AG08395 (cell line): ENCODE results near the gene RDH13.

ENCODE experiments used
- DNase-seq: peaks from one replicate; pipeline ENCODE4 v3.0.0; 2012; ENCODE audit warnings: mixed read lengths, low spot score

RDH13 gene

DNA sequence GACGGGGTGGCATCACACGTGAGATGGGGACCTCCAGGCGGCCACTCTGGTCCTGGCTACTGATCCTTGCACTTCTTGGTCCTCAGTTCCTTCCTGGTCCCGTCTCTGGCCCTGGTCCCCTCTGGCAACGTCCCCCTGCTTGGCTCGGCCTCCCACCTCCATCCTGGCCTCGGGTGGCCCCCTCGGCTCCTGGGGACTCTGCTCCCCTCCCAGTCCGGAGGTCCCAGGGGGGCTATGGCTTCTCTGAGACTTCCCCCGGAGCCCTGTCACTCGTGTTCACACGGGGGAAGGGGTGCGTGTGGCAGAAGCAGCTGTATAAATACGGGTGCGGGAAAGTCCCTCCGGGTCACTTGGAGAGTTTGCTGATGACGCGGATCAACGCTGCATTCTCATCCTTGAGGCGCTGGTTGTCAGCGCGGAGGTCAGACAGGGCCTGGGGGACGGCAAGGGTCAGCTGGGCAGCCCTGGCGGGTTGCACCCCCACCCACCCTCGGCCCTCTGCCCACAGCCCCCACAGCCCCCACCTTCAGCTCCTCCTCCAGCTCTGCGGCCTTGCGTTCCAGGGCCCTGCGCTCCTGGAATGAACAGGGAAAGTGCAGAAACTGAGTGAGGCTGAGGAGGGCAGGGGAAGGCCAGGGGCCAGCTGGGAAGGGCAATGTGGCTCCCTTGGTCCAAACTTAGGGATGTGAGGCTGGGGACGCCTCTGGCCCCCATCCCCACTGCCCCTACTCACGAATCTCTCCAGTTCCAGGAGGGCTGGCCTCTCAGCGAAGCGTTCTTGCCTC lies 28.4 kb upstream of the RDH13 start:
- no peak for DNase-seq

DNA sequence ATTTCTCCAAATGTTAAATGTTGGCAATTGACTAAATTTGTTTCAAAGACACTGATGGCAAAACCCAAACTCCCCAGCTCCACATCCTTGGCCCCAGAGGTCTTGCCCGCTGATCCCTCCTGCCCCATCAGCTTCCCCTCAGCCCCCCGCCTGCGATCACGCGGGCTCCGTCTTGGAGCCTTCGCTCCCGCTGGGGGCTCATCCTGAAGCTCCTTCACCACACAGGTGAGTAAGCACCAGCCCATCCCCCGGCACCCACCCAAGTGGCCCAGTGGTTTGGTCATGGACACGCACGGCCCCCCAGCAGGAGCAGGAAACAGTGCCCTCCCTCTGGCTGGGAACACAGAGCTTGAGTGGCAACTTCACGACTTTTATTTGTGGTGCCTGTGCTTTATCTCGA lies 27.6 kb upstream of the RDH13 start:
- DNase-seq: no peak

DNA sequence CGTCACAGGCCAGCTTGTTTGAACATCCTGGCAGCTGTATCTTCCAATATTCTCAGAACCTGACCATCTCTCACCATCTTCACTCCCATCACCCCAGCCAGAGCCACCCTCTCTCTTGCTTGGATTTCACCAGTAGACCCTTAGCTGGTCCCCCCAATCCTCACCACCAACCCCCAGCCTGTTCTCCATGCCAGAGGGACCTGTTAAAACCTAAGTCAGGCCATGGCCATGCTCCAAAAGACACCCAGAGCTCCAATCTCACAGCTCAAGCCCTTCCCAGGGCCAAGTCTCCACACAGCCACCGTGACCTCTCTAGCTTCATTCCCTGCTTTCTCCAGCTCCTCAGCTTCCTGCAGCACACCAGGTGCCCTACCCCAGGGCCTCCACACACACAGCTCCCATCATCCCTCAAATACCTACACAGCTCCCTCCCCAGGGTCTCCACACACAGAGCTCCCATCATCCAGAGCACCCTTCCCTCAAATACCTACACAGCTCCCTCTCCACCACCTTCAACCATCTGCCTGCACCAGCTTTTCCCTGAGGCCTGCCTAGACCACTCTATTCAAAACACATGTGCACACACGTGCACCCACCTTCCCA lies 26.5 kb upstream of the RDH13 start:
- no peak for DNase-seq

DNA sequence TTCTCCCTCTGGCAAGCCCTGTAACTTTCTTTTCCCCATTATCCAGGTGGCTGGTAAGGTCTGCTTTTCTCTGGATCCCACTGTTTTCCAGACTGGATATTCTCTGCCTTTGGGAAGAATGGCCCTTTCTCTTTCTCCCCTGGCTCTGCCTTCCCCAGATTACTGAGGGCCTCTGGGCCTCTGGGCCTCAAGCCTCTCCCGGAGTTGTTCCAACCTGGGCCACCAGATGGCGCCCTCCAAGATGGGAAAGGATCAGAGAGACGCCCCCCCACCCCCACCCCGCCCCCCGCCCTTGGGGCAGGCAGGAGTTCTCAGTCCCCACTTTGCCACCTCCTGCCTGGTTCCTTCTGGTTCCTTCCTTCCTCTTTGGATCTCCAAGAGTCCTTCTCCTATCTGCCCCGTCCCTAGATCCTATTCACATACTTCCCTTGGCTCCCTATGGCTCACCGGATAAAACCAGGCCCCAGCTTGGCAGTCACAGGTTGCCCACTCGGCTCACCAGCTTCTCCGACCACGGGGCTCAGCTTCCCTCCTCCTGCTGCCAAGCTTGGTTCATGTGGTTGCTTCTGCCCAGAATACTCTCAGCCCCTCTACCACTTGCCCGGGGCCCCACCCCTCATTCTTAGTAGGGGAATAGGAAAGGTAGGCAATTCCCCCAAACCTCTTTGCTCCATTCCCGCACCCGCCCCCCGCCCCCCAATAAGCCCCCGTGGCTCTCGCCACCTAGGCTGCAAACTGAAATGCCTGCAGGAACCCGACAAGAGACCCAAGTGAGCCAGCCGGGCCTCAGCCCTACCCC lies 25.8 kb upstream of the RDH13 start:
- DNase-seq: peak; percentile 79

DNA sequence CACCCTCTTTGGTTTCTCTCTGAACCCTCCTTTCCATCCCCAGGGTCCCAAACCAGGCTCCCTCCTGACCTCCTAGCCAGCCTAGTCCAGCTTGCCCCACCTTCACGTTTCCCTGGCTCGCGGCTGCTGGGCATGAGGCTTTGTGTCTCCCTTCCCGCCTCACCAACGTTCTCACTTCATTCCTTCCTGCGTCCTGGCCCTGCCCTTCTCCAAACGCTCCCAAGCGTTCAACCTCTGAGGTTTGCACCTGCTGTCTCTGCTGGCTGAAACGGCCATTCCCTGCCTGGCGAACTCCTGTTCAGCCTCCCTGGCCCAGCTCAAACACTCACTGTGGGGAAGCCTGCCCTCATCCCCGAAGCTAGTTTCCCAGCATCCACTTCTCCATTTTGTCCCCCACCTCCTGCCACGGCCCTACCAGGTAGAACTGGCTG lies 25.1 kb upstream of the RDH13 start:
- DNase-seq: no peak

DNA sequence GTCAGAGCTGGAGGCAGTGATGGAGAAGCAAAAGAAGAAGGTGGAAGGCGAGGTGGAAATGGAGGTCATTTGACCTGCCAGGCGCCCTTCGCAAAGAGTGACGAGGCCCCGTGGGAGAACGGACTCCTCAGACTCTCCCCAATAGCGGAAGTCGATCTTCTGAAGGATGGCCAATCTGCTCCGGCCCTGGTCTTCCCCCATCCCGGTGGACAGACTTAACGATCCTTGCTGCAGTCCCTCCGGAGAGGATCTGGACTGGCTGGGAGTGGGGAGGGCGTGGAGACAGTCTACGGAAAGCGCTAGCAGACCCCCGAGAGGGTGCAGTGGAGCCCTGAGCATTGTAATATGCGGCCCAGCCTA lies 24.6 kb upstream of the RDH13 start:
- peak; percentile 52 for DNase-seq

DNA sequence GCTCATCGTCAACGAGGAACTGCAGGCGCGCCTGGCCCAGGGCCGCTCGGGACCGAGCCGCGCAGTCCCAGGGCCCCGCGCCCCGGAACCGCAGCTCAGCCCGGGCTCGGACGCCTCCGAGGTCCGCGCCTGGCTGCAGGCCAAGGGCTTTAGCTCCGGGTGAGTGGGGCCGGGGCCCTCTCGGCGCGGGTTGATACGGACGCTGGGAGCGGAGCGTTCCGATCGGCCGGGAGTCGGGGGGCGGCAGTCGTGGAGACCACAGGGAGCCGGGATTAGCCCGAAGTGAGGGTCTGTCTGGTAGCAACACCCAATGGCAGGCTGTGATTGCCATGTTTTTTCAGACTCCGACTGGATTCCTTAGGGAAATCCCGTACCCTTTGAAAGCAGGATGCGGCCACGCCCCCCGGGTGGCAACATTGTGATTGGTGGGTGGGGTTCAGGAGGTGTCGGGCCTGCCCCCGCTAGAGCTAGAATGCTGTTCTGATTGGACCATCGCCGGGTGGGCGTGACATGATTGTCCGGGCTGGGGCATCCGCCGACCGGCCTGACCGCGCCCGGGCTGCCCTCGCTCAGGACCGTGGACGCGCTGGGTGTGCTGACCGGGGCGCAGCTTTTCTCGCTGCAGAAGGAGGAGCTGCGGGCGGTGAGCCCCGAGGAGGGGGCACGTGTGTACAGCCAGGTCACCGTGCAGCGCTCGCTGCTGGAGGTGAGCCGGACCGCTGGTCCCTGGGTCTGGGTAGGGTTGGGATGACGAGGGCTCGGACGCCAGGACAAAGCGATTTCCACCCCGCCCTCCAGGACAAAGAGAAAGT lies 24.0 kb upstream of the RDH13 start:
- peak; percentile 99 for DNase-seq

DNA sequence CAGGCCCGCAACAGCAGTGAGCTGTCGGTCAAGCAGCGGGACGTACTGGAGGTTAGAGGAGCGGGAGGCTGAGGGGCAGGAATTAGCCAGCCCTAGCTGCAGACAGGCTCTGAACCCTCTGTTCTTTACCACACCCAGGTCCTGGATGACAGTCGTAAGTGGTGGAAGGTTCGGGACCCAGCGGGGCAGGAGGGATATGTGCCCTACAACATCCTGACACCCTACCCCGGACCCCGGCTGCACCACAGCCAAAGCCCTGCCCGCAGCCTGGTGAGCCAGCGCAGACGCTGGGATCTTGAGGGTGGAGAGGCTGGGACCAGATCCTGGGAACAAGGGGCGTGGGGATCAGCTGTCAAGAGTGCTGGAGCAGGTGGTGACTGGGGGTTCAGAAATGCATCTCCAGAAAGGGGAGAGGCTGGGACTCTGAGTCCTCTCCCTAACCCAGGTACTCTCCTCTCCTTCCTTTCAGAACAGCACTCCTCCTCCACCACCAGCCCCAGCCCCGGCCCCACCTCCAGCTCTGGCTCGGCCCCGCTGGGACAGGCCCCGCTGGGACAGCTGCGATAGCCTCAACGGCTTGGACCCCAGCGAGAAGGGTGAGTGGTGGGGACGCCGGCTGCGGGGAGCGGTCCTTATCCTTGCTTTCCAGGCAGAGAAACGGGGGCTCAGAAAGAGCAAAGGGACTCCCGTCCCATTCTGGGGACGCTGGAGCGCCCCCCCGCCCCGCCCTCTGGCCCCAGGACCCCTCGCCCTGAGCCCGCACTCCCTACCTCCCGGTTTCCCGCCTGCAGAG lies 23.2 kb upstream of the RDH13 start:
- no peak for DNase-seq

DNA sequence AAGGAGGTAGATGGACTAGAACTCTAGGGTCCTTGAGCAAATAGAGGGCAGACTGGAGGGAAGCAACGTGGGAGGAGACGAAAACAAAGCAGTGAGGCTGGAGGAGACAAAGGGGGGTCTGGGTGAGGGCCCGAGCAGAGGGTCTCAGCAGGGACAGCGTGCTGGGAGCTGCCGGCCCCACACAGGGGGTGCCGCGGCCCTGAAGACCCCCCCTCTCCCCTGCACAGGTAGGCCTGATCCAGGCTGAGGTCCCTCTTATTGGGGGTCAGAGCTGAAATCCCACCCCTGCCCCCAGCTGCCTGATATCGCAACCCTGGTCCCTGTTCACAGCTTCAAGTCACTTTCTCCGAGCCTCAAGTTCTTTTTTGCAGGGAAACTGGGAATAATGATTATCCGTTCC lies 21.5 kb upstream of the RDH13 start:
- DNase-seq: no peak

DNA sequence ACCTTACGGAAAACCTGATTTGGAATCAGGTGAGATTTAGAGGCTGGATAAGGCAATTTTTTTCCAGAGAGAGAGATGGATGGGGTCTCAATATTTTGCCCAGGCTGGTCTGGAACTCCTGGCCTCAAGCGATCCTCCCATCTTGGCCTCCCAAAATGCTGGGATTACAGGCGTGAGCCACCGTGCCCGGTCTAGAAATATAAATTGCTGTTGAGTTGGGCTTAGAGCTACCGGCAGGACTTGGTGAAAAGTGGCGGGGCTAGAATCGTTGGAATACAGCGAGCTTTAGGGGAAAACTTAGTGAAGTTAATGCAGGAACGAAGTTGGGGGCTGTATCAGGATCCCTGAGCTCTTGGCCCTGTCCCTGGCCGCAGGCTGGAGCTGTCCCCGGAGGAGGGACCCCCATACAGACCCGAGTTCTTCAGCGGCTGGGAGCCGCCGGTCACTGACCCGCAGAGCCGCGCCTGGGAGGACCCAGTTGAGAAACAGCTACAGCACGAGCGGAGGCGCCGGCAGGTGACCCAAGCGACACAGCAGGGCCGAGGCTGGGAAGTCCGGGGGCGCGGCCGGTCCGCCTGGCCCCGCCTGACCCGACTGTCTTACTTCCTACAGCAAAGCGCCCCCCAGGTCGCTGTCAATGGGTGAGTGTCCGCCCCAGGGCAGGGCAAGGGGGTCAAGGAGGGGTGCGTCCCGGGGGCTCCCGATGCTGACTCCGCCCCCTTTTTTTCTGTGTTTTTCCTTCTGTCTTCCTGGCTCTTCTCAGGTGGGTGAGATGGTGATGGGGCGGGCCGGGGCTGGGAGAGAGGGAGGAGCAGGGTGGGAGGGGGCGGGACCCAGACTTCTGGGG lies 20.3 kb upstream of the RDH13 start:
- DNase-seq: no peak

DNA sequence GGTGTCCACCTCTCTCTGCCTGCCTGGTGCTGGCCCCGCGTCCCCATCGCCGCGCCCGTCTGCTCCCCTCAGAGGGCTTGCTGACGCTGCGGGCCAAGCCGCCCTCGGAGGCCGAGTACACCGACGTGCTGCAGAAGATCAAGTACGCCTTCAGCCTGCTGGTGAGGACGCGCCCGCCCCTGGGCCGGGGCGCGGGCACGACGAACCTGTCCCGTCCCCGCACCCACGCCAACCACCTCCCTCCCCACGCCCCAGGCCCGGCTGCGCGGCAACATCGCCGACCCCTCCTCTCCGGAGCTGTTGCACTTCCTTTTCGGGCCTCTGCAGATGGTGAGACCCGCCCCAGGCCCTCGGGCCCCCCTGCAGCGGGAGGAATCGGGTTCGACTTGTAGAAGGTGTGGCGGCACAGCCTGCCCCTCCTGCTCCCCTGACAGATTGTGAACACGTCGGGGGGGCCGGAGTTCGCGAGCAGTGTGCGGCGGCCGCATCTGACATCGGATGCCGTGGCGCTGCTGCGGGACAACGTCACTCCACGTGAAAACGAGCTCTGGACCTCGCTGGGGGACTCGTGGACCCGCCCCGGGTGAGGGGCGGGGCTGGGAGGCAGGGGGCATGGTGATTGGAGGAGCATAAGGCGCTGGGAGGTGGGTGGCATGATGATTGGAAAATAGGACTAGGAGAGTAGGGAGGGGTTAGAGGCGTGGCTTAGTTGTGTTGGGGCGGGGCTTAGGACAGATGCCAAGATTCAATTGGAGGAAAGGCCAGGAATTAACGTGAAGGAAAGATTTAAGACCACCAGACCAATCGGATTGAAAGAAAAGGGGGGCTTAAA lies 19.3 kb upstream of the RDH13 start:
- DNase-seq: peak; percentile 45

DNA sequence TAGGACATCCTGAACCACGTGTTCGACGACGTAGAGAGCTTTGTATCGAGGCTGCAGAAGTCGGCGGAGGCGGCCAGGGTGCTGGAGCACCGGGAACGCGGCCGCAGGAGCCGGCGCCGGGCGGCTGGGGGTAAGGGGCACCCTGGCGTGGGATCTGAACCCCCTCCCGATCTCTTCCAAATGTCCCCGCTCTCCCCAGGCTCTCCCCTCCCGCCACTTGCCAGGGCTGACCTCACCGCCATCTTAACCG lies 18.7 kb upstream of the RDH13 start:
- no peak for DNase-seq

DNA sequence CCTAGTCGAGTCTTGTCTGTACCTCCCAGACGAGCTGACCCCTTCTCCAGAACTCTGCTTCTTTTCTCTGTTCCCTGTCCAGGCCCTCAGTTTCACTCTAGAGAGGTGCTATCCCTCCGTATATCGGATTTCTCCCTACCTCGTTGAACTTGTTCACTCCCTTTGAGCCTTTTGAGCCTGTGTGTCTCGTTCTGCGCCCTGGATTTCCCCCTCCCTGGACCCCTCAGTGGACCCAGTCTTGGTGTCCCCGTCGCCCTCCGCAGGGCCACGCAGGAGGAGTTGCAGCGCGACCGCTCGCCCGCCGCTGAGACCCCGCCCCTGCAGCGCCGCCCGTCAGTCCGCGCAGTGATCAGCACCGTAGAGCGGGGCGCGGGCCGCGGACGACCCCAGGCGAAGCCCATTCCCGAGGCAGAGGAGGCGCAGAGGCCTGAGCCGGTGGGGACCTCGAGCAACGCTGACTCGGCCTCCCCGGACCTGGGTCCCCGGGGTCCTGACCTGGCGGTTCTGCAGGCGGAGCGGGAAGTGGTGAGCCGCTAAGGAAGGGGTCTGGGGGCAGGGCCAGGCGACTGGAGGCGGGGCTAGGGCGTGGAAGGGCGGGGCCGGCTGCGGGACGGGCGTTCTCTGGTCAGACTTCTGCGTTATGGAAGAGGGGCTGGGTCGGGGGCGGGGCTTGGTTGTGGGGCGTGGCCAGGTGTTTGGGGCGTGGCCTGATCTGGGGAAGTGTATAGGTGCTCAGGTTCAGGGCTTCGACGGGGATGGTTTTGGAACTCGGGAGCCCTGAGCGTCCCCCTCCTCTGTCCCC lies 18.2 kb upstream of the RDH13 start:
- DNase-seq: peak; percentile 61

DNA sequence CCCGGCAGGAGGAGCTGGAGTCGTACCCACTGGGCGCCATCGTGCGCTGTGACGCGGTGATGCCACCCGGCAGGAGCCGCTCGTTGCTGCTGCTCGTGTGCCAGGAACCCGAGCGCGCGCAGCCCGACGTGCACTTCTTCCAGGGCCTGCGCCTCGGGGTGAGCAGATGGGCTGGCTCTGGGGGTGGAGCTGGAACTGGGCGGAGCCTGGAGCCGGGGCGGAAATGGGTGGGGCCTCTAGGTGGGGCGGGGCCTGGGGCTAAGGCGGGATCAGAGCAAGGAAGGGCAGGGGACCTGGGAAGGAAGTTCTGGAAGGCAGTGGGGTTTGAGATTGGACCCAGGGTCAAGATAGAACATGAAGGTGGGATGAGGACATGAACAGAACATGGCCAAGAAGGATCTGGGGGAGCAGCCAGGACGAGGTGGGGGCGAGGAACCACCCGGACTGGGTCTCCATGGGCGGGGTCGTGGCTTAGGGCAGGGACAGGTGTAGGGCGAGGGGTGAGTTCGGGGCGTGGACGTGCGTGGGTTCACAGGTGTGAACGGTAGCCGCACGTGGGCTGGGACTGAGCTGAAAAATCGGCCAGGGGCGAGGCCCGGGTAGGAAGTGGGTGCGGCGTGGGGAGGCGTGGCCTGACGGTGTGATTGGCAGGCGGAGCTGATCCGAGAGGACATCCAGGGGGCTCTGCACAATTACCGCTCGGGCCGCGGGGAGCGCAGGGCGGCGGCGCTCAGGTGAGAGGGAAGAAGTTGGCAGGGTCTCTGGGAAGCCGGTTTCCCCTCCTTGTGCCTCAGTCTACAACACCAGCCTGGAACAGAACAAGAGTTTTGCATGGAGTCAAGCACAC lies 17.4 kb upstream of the RDH13 start:
- DNase-seq: peak; percentile 79

DNA sequence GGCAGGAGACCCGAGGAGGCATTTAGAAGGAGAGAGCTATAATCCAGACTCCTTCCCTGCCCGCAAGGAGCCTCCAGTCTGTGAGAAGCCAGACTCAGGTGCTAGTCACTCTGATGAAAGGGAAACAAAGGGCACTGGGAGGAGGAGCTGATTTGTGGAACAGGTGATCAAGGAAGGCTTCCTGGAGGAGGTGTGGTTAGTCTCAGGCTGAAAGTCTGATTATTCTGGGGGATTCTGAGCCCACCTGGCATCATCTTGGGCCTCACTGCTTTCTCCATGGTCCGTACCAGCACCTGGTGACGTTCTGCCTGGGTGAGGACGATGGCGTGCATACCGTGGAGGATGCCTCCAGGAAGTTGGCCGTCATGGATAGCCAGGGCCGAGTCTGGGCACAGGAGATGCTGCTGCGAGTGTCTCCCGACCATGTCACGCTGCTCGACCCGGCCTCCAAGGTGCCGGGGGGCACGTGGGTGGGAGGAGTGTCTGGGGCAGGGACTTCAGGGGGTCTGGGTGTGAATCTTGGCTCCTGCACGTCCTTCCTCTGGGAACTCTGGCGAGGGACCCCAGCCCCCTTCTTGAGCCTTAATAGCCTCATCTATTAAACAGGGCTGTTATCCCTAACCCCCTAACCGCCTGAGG lies 16.6 kb upstream of the RDH13 start:
- no peak for DNase-seq

DNA sequence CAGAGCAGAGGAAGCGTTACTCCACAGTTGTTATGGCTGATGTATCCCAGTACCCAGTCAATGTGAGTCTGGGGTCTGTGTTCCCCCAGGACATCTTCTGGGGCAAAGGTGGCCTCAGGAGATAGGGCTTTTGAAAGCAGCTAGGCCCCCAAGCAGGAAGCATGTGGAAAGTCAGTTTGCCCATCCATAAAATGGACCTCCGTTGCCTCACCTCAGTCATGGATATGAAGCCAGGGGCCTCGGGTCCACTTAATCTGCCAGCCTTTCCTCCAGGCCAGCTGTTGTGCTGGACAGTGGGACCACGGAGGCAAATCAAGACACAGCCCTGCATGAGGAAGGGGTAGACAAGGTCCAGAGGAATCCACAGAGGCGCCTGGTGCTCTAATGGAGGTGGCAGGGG lies 16.0 kb upstream of the RDH13 start:
- DNase-seq: no peak

DNA sequence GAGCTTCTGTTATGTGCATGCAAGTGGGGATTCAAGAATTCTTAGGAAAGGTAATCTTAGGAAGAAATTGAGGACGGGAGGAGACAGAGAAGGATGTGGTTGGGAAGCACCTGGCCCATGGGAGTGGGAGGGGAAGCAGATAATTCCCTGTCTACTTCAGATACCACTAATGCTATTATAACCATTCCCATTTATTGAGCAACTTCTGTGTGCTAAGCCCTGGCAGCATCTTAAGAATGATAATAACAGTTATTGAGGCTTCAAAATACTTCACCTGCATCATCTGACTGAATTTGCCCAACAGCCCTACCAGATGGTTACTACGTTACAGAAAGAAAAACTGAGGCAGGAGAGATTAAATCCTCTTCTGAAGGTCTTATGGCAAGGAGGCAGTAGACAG lies 14.2 kb upstream of the RDH13 start:
- no peak for DNase-seq

DNA sequence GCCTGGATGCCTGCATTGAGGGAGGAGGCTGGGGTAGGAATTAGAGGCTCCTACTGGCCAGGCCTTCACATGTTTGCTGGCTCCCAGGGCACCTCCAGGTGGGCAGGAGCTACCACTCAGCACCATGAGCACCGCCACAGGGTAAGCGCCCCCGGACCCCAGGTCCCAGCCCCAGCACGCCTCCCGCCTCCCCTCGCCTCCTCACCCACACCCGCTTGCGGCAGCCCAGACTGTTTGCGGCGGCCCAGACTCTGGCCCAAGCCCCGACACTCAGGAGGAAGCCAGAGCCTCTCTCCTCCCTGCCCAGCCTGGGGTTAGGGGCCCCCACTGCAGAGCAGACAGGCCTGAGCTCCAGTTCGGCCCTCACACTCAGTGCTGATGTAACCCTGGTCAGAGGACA lies 13.4 kb upstream of the RDH13 start:
- DNase-seq: no peak
